Measurements from ENCODE around the gene SZRD1. TPM values are rescaled to one million over a fixed set of nuclear protein-coding genes. Genes with fewer than 3 reads are reported as not detected.
"Not testable (repeated sequence)": the region's sequence is repeated elsewhere in the genome, so short reads cannot be mapped to it uniquely, and the experiment has no call there.

The SZRD1 gene
- total and polyA plus RNA-seq, 4 donors, result 29.3 to 114 (median 89.3) TPM

DNA sequence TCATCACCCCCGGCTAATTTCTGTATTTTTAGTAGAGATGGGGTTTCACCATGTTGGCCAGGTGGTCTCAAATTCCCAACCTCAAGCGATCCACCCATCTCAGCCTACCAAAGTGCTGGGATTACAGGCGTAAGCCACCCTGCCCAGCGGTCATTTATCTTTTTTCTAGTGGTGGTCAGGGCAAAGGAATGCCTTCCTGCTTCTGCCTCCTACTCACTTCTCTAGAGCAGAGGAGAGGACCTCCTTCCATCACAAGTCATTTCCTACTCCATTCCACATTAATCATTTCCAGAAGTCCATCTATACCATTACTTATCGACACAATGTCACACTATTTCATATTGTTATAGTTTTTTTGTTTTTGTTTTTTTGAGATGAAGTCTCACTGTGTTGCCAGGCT lies 28.1 kb upstream of the SZRD1 start:
- DNase-seq (no peak), ATAC-seq (ENCODE audit: insufficient read depth, low FRiP score) (no peak)
- Histone ChIP-seq H3K36me3 (ENCODE audit: control insufficient read depth in 4 of 4, insufficient read depth in 4 of 4, low read length in 4 of 4) (no peaks in the 10 kb centered on the region), H3K9ac (ENCODE audit: insufficient read depth in 1 of 2, low read length in 2 of 2) (no peak overlapping the region), H3K27ac (ENCODE audit: low read depth in 1 of 2, low read length in 1 of 2) (no peak overlapping the region), H3K9me3 (ENCODE audit: control insufficient read depth in 4 of 4, insufficient read depth in 3 of 4, low read length in 3 of 4) (no peaks in the 10 kb centered on the region), H3K4me1 (ENCODE audit: control insufficient read depth in 5 of 5, insufficient read depth in 5 of 5, low read length in 5 of 5) (peaks cover 0 to 15% (median 2%) of the 10 kb centered on the region in 5 donors), H3K4me3 (no peak overlapping the region), H3K27me3 (ENCODE audit: control insufficient read depth in 3 of 3, insufficient read depth in 3 of 3, low read length in 2 of 3) (no peaks in the 10 kb centered on the region)
- WGBS, 2 donors, result 96 to 97% methylated on average over 5 of the region's 5 CpGs
- TF ChIP-seq, protein P1, sequence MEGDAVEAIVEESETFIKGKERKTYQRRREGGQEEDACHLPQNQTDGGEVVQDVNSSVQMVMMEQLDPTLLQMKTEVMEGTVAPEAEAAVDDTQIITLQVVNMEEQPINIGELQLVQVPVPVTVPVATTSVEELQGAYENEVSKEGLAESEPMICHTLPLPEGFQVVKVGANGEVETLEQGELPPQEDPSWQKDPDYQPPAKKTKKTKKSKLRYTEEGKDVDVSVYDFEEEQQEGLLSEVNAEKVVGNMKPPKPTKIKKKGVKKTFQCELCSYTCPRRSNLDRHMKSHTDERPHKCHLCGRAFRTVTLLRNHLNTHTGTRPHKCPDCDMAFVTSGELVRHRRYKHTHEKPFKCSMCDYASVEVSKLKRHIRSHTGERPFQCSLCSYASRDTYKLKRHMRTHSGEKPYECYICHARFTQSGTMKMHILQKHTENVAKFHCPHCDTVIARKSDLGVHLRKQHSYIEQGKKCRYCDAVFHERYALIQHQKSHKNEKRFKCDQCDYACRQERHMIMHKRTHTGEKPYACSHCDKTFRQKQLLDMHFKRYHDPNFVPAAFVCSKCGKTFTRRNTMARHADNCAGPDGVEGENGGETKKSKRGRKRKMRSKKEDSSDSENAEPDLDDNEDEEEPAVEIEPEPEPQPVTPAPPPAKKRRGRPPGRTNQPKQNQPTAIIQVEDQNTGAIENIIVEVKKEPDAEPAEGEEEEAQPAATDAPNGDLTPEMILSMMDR (IDR thresholded peaks at IDR 0.05; ENCODE audit: control extremely low read depth, extremely low read depth), result no peak

DNA sequence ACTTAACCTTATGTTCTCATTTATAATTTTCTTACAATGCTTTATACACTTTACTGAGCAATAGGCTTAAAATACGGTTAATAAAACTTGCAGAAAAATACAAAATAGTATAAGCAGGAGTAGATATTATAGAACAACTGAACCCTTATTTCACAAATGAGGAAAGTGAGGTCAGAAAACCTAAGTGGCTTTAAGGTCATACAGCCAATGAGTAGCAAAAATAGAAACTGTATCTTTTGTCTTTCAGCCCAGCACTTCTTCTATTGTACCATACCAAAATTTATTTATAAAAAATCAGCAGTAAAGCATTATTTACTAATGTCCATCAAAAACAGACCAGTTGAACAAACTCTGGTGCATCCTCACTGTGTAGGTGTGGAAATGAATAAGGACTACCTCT lies 26.4 kb upstream of the SZRD1 start:
- Histone ChIP-seq H3K4me1 (ENCODE audit: control insufficient read depth in 5 of 5, insufficient read depth in 5 of 5, low read length in 5 of 5) (peaks cover 0 to 9% (median 0%) of the 10 kb centered on the region in 5 donors), H3K27me3 (ENCODE audit: control insufficient read depth in 3 of 3, insufficient read depth in 3 of 3, low read length in 2 of 3) (no peaks in the 10 kb centered on the region), H3K9ac (ENCODE audit: insufficient read depth in 1 of 2, low read length in 2 of 2) (no peak overlapping the region), H3K27ac (ENCODE audit: low read depth in 1 of 2, low read length in 1 of 2) (no peak overlapping the region), H3K9me3 (ENCODE audit: control insufficient read depth in 4 of 4, insufficient read depth in 3 of 4, low read length in 3 of 4) (no peaks in the 10 kb centered on the region), H3K4me3 (no peak overlapping the region), H3K36me3 (ENCODE audit: control insufficient read depth in 4 of 4, insufficient read depth in 4 of 4, low read length in 4 of 4) (no peaks in the 10 kb centered on the region)
- TF ChIP-seq, protein P1 (IDR thresholded peaks at IDR 0.05; ENCODE audit: control extremely low read depth, extremely low read depth), result no peak
- no peak for ATAC-seq (ENCODE audit: insufficient read depth, low FRiP score)
- WGBS, 2 donors, result 92 to 95% methylated on average over 1 of the region's 1 CpG
- DNase-seq, result no peak

DNA sequence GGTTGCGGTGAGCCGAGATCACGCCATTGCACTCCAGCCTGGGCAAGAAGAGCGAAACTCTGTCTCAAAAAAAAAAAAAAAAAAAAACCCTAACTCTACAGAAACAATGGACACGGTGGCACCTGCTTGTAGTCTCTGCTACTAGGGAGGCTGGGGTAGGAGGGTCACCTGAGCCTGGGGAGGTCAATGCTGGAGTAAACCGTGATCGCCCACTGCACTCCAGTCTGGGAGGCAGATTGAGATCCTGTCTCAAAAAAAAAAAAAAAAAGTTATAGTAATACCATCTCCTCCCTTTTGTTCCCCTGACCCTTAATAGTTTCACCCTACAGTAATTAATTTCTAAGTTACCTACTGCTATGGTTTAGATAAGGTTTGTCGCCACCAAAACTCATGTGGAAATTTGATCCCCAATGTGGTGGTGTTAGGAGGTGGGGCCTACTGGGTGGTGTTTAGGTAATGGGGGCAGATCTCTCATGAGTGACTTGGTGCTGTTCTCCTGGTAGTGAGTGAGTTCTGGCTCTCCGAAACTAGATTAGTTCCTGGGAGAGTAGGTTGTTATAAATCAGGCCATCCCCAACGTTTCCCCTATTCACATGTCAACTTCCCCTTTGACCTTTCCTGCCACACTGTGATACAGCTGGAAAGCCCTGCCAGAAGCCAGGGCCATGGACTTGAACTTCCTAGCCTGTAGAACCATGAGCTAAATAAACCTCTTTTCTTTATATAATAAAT lies 24.5 kb upstream of the SZRD1 start:
- no peaks in the 10 kb centered on the region for H3K9me3 ChIP-seq (ENCODE audit: control insufficient read depth in 4 of 4, insufficient read depth in 3 of 4, low read length in 3 of 4)
- TF ChIP-seq, protein P1 (IDR thresholded peaks at IDR 0.05; ENCODE audit: control extremely low read depth, extremely low read depth), result no peak
- H3K9ac ChIP-seq (ENCODE audit: insufficient read depth in 1 of 2, low read length in 2 of 2), result no peak overlapping the region
- WGBS, 2 donors, result 78 to 86% methylated on average over 6 to 10 of the region's 10 CpGs
- DNase-seq (no peak), ATAC-seq (ENCODE audit: insufficient read depth, low FRiP score) (no peak)
- peaks cover 0 to 12% (median 0%) of the 10 kb centered on the region in 5 donors for H3K4me1 ChIP-seq (ENCODE audit: control insufficient read depth in 5 of 5, insufficient read depth in 5 of 5, low read length in 5 of 5)
- H3K27me3 ChIP-seq (ENCODE audit: control insufficient read depth in 3 of 3, insufficient read depth in 3 of 3, low read length in 2 of 3), result no peaks in the 10 kb centered on the region
- no peak overlapping the region for H3K4me3 ChIP-seq
- H3K27ac ChIP-seq (ENCODE audit: low read depth in 1 of 2, low read length in 1 of 2), result no peak overlapping the region
- H3K36me3 ChIP-seq (ENCODE audit: control insufficient read depth in 4 of 4, insufficient read depth in 4 of 4, low read length in 4 of 4), result no peaks in the 10 kb centered on the region

DNA sequence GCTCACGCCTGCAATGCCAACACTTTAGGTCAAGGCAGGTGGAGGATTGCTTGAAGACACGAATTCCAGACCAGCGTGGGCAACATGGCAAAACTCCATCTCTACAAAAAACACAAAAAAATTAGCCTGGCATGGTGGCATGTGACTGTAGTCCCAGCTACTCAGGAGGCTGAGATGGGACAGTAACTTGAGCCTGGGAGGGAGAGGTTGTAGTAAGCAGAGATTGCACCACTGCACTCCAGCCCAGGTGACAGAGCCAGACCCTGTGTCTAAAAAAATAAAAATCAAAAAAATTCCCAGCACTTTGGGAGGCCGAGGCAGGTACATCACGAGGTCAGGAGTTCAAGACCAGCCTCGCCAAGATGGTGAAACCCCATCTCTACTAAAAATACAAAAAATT lies 23.8 kb upstream of the SZRD1 start:
- not testable (repeated sequence) for H3K27me3 ChIP-seq (ENCODE audit: control insufficient read depth in 3 of 3, insufficient read depth in 3 of 3, low read length in 2 of 3); ATAC-seq (ENCODE audit: insufficient read depth, low FRiP score); H3K36me3 ChIP-seq (ENCODE audit: control insufficient read depth in 4 of 4, insufficient read depth in 4 of 4, low read length in 4 of 4); DNase-seq; H3K4me1 ChIP-seq (ENCODE audit: control insufficient read depth in 5 of 5, insufficient read depth in 5 of 5, low read length in 5 of 5); H3K4me3 ChIP-seq; H3K9ac ChIP-seq (ENCODE audit: insufficient read depth in 1 of 2, low read length in 2 of 2); H3K9me3 ChIP-seq (ENCODE audit: control insufficient read depth in 4 of 4, insufficient read depth in 3 of 4, low read length in 3 of 4); H3K27ac ChIP-seq (ENCODE audit: low read depth in 1 of 2, low read length in 1 of 2)
- WGBS, 2 donors, result 94 to 95% methylated on average over 6 of the region's 6 CpGs

All from lung (tissue), 12 donors.